HEK293 (cell line): Measurements from ENCODE around the gene DGKD.

Experiments
- CTCF ChIA-PET: fragments of 350-600 bp; formaldehyde crosslinking; extraction: SDS; loops from one replicate; lab custom pipeline; 2021; ENCODE audit warnings: antibody characterized with exemption; lab: Yijun Ruan, JAX
- POLR2A ChIA-PET: fragments of 300-600 bp; formaldehyde crosslinking; extraction: SDS; loops from one replicate; lab custom pipeline; 2020; ENCODE audit warnings: antibody characterized with exemption, inconsistent platforms; lab: Yijun Ruan, JAX
- H3K27ac ChIP-seq: fragments of 200-500 bp; sonication (Bioruptor generic); 2 replicates; pipeline ENCODE4 v1.5.1; 2014; ENCODE audit warnings: low read depth, low read length, control low read depth, inconsistent platforms; ENCODE audit errors: extremely low read depth
- H3K36me3 ChIP-seq, 2 experiments: fragments of 200-500 bp in 1 of 2; sonication (Bioruptor generic) in 1 of 2; 1 replicate in 1 of 2; 2 replicates in 1 of 2; pipeline ENCODE4 v1.5.1; 2014 to 2017; ENCODE audit warnings: inconsistent platforms in 2 of 2, low read length in 2 of 2; ENCODE audit not compliant: control insufficient read depth in 2 of 2, insufficient read depth in 1 of 2
- H3K4me1 ChIP-seq: fragments of 200-500 bp; sonication (Bioruptor generic); 2 replicates; pipeline ENCODE4 v1.5.1; 2014; ENCODE audit warnings: mild to moderate bottlenecking, low read length, inconsistent platforms; ENCODE audit not compliant: control insufficient read depth, insufficient read depth
- H3K4me3 ChIP-seq: 2 replicates; pipeline ENCODE4 v1.5.1; 2011; ENCODE audit warnings: low read depth, mild to moderate bottlenecking, control low read depth, low read length, moderate library complexity
- H3K9me3 ChIP-seq: fragments of 200-500 bp; sonication (Bioruptor generic); 2 replicates; pipeline ENCODE4 v1.5.1; 2014; ENCODE audit warnings: low read depth, low read length, inconsistent platforms; ENCODE audit not compliant: control insufficient read depth, insufficient read depth
- FEZF1 ChIP-seq: fragments of 450-650 bp; formaldehyde crosslinking; IDR thresholded peaks from 2 replicates; pipeline ENCODE4 v1.5.1; 2016; ENCODE audit warnings: missing biosample characterization, missing genetic modification characterization
- ZFHX2 ChIP-seq: fragments of 450-650 bp; formaldehyde crosslinking; conservative IDR thresholded peaks from 2 replicates; pipeline ENCODE4 v1.5.1; 2016; ENCODE audit warnings: missing biosample characterization, missing genetic modification characterization
- ZFP3 ChIP-seq: fragments of 450-650 bp; formaldehyde crosslinking; IDR thresholded peaks from 2 replicates; pipeline ENCODE4 v1.5.1; 2016; ENCODE audit warnings: low read depth, missing biosample characterization, missing genetic modification characterization
- ZNF16 ChIP-seq: fragments of 450-650 bp; formaldehyde crosslinking; IDR thresholded peaks from 2 replicates; pipeline ENCODE4 v1.5.1; 2016; ENCODE audit warnings: low read depth, missing biosample characterization, missing genetic modification characterization
- ZNF302 ChIP-seq: fragments of 450-650 bp; formaldehyde crosslinking; IDR thresholded peaks from 2 replicates; pipeline ENCODE4 v1.5.1; 2016; ENCODE audit warnings: missing biosample characterization, missing genetic modification characterization, low read depth
- ZNF391 ChIP-seq: fragments of 450-650 bp; formaldehyde crosslinking; IDR thresholded peaks from 2 replicates; pipeline ENCODE4 v1.5.1; 2016; ENCODE audit warnings: low read depth, missing biosample characterization, missing genetic modification characterization, borderline replicate concordance
- ZNF426 ChIP-seq: fragments of 450-650 bp; formaldehyde crosslinking; IDR thresholded peaks from 2 replicates; pipeline ENCODE4 v1.5.1; 2017; ENCODE audit warnings: missing biosample characterization, missing genetic modification characterization, mild to moderate bottlenecking, inconsistent platforms, moderate library complexity
- ZNF514 ChIP-seq: fragments of 450-650 bp; formaldehyde crosslinking; IDR thresholded peaks from 2 replicates; pipeline ENCODE4 v1.5.1; 2016; ENCODE audit warnings: missing biosample characterization, missing genetic modification characterization
- ZNF555 ChIP-seq: fragments of 450-650 bp; formaldehyde crosslinking; conservative IDR thresholded peaks from 2 replicates; pipeline ENCODE4 v1.5.1; 2017; ENCODE audit warnings: missing biosample characterization, mild to moderate bottlenecking, missing genetic modification characterization, inconsistent platforms
- ZNF843 ChIP-seq: fragments of 450-650 bp; formaldehyde crosslinking; IDR thresholded peaks from 2 replicates; pipeline ENCODE4 v1.5.1; 2016; ENCODE audit warnings: missing biosample characterization, missing genetic modification characterization
- TF ChIP-seq, protein P1 (sequence below): fragments of 450-650 bp; formaldehyde crosslinking; IDR thresholded peaks from 2 replicates; pipeline ENCODE4 v1.5.1; 2017; ENCODE audit warnings: missing biosample characterization, mild to moderate bottlenecking, missing genetic modification characterization, moderate library complexity
- TF ChIP-seq, protein P2 (sequence below): fragments of 450-650 bp; formaldehyde crosslinking; IDR thresholded peaks from 2 replicates; pipeline ENCODE4 v1.5.1; 2017; ENCODE audit warnings: missing biosample characterization, missing genetic modification characterization
- TF ChIP-seq, protein P3 (sequence below): fragments of 450-650 bp; formaldehyde crosslinking; IDR thresholded peaks from 2 replicates; pipeline ENCODE4 v1.5.1; 2016; ENCODE audit warnings: missing biosample characterization, missing genetic modification characterization
- TF ChIP-seq, protein P4 (sequence below): fragments of 450-650 bp; formaldehyde crosslinking; IDR thresholded peaks from 2 replicates; pipeline ENCODE4 v1.5.1; 2016; ENCODE audit warnings: missing biosample characterization, missing genetic modification characterization
- TF ChIP-seq, protein P5 (sequence below): fragments of 450-650 bp; formaldehyde crosslinking; IDR thresholded peaks from 2 replicates; pipeline ENCODE4 v1.5.1; 2017; ENCODE audit warnings: missing biosample characterization, missing genetic modification characterization

DGKD gene

DNA sequence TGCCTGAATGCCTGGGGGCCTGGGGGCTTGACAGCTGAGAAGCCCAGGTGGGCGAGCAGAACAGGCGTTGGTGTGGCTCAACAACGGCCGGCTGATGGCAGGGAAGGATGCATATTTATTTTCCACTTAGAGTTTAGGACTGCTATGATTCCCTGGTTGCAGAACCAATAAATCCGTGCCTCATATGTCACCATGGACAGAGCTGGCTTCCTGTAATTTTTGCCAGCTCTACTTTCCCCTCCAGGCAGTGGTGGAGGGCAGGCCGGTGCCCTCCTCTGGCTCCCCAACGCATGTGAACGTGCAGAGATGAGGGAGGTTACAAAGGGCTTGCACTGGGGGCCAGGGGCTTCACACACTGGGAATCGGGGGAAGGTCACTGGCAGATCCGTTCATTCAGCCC lies 28.5 kb upstream of the DGKD start:
- POLR2A ChIA-PET: no interaction called here

DNA sequence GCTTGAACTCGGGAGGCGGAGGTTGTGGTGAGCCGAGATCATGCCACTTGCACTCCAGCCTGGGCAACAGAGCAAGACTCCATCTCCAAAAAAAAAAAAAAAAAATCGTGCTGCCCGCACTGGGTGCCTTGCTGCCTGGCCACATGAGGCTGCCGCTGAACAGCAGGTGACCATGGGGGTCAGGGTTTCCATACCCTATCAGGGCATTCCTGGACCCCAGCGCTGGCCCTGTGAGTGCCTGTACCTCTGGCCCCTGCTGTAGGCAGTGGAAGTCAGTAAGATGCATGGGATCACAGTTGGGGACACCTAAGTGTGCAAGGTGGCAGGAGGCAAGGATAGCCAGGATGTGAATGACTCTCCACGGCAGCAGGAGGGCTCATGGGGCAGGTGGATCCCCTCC lies 27.8 kb upstream of the DGKD start:
- H3K9me3 ChIP-seq: no peaks in the 10 kb centered on the region
- POLR2A ChIA-PET: no interaction called here
- H3K27ac ChIP-seq: no peak overlapping the region
- H3K4me1 ChIP-seq: no peaks in the 10 kb centered on the region
- no peak overlapping the region for H3K4me3 ChIP-seq
- TF ChIP-seq ZNF514 (tag by site-specific recombination): no peak
- TF ChIP-seq ZNF391 (tag by site-specific recombination): no peak
- TF ChIP-seq, protein P1, sequence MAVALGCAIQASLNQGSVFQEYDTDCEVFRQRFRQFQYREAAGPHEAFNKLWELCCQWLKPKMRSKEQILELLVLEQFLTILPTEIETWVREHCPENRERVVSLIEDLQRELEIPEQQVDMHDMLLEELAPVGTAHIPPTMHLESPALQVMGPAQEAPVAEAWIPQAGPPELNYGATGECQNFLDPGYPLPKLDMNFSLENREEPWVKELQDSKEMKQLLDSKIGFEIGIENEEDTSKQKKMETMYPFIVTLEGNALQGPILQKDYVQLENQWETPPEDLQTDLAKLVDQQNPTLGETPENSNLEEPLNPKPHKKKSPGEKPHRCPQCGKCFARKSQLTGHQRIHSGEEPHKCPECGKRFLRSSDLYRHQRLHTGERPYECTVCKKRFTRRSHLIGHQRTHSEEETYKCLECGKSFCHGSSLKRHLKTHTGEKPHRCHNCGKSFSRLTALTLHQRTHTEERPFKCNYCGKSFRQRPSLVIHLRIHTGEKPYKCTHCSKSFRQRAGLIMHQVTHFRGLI (tag by site-specific recombination): no peak
- TF ChIP-seq, protein P2, sequence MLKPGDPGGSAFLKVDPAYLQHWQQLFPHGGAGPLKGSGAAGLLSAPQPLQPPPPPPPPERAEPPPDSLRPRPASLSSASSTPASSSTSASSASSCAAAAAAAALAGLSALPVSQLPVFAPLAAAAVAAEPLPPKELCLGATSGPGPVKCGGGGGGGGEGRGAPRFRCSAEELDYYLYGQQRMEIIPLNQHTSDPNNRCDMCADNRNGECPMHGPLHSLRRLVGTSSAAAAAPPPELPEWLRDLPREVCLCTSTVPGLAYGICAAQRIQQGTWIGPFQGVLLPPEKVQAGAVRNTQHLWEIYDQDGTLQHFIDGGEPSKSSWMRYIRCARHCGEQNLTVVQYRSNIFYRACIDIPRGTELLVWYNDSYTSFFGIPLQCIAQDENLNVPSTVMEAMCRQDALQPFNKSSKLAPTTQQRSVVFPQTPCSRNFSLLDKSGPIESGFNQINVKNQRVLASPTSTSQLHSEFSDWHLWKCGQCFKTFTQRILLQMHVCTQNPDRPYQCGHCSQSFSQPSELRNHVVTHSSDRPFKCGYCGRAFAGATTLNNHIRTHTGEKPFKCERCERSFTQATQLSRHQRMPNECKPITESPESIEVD (tag by site-specific recombination): no peak
- TF ChIP-seq ZNF302 (tag by site-specific recombination): no peak
- CTCF ChIA-PET: interaction anchor here (0.6 kb wide), 1 partner anchor 20 kb away, joined by 3 read pairs; no protein-coding TSS in a partner anchor
- H3K36me3 ChIP-seq: no peaks in the 10 kb centered on the region

More for the DNA sequence above, 28.5 kb upstream of the DGKD start:
- H3K27ac ChIP-seq: no peak overlapping the region
- no peaks in the 10 kb centered on the region for H3K9me3 ChIP-seq
- CTCF ChIA-PET: interaction anchor here (0.6 kb wide), 1 partner anchor 20 kb away, joined by 3 read pairs; no protein-coding TSS in a partner anchor
- TF ChIP-seq, protein P3, sequence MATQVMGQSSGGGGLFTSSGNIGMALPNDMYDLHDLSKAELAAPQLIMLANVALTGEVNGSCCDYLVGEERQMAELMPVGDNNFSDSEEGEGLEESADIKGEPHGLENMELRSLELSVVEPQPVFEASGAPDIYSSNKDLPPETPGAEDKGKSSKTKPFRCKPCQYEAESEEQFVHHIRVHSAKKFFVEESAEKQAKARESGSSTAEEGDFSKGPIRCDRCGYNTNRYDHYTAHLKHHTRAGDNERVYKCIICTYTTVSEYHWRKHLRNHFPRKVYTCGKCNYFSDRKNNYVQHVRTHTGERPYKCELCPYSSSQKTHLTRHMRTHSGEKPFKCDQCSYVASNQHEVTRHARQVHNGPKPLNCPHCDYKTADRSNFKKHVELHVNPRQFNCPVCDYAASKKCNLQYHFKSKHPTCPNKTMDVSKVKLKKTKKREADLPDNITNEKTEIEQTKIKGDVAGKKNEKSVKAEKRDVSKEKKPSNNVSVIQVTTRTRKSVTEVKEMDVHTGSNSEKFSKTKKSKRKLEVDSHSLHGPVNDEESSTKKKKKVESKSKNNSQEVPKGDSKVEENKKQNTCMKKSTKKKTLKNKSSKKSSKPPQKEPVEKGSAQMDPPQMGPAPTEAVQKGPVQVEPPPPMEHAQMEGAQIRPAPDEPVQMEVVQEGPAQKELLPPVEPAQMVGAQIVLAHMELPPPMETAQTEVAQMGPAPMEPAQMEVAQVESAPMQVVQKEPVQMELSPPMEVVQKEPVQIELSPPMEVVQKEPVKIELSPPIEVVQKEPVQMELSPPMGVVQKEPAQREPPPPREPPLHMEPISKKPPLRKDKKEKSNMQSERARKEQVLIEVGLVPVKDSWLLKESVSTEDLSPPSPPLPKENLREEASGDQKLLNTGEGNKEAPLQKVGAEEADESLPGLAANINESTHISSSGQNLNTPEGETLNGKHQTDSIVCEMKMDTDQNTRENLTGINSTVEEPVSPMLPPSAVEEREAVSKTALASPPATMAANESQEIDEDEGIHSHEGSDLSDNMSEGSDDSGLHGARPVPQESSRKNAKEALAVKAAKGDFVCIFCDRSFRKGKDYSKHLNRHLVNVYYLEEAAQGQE (tag by site-specific recombination): 0 out of 2 replicates have a peak, but pooled peaks have one; percentile 52
- no peak for TF ChIP-seq ZNF16 (tag by site-specific recombination)
- H3K4me1 ChIP-seq: no peaks in the 10 kb centered on the region
- H3K4me3 ChIP-seq: no peak overlapping the region
- H3K36me3 ChIP-seq: no peaks in the 10 kb centered on the region

DNA sequence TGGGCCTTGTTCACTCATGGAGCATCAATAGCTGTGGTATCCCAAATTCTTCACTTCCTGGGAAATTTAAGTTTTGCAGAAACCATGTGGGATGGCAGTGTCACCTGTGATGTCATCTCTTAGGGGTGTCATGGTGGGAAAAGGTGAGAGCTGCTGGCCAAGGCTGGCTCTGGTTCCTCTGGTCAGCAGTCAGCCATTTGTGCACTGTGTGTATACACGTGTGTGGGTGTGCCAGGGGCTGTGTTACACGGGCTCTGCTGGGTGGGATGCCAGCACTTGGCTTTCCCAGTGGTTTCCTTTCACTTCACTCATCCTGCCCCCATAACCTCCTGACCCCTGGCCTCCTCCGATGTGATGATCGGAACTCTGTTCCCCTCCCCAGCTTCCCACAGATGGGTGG lies 25.4 kb upstream of the DGKD start:
- TF ChIP-seq, protein P3 (tag by site-specific recombination): no peak
- TF ChIP-seq, protein P4, sequence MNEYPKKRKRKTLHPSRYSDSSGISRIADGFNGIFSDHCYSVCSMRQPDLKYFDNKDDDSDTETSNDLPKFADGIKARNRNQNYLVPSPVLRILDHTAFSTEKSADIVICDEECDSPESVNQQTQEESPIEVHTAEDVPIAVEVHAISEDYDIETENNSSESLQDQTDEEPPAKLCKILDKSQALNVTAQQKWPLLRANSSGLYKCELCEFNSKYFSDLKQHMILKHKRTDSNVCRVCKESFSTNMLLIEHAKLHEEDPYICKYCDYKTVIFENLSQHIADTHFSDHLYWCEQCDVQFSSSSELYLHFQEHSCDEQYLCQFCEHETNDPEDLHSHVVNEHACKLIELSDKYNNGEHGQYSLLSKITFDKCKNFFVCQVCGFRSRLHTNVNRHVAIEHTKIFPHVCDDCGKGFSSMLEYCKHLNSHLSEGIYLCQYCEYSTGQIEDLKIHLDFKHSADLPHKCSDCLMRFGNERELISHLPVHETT (tag by site-specific recombination): no peak
- TF ChIP-seq FEZF1 (tag by site-specific recombination) (no peak), ZNF555 (tag by site-specific recombination) (no peak), ZNF843 (no peak), ZNF426 (tag by site-specific recombination) (no peak), ZFP3 (tag by site-specific recombination) (no peak), ZFHX2 (tag by site-specific recombination) (no peak)
- TF ChIP-seq, protein P5, sequence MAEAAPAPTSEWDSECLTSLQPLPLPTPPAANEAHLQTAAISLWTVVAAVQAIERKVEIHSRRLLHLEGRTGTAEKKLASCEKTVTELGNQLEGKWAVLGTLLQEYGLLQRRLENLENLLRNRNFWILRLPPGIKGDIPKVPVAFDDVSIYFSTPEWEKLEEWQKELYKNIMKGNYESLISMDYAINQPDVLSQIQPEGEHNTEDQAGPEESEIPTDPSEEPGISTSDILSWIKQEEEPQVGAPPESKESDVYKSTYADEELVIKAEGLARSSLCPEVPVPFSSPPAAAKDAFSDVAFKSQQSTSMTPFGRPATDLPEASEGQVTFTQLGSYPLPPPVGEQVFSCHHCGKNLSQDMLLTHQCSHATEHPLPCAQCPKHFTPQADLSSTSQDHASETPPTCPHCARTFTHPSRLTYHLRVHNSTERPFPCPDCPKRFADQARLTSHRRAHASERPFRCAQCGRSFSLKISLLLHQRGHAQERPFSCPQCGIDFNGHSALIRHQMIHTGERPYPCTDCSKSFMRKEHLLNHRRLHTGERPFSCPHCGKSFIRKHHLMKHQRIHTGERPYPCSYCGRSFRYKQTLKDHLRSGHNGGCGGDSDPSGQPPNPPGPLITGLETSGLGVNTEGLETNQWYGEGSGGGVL (tag by site-specific recombination): no peak
- ChIA-PET CTCF (no interaction called here), POLR2A (no interaction called here)
- H3K36me3 ChIP-seq: no peaks in the 10 kb centered on the region
- H3K27ac ChIP-seq: no peak overlapping the region
- no peaks in the 10 kb centered on the region for H3K4me1 ChIP-seq
- no peak overlapping the region for H3K4me3 ChIP-seq
- H3K9me3 ChIP-seq: no peaks in the 10 kb centered on the region
